Measurements from ENCODE around the gene LRRTM3. TPM values are rescaled to one million over a fixed set of nuclear protein-coding genes. Genes with fewer than 3 reads are reported as not detected.

LRRTM3 gene
- total RNA-seq, 2 donors from 2014 or later, result not detected

DNA sequence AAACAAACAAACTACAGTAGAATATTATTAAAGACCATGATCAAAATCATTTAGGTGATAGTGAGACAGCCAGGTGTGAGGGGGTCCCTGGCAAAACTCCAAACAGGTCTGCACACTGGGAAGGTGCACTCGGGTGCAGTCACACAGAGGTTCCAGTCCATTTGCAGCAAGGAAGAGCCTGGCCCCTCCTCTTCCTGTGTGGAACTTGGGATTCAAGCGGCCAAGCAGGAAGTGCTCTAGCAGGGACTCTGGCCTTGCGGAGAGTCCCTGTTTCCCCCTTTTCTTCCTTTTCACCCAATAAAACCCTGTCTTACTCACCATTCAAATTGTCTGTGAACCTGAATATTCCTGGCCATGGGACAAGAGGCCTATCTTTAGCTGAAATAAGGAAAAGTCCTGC is 181.8 kb downstream of the LRRTM3 start:
- H3K4me3 Mint-ChIP-seq, result no peak overlapping the region
- H3K27ac ChIP-seq (ENCODE audit: low read depth, low read length), result no peak overlapping the region
- no peaks in the 10 kb centered on the region for H3K27me3 ChIP-seq (ENCODE audit: control insufficient read depth, insufficient read depth, low read length, poor library complexity, severe bottlenecking)
- peak; percentile 45 for DNase-seq
- TF ChIP-seq, protein P1, sequence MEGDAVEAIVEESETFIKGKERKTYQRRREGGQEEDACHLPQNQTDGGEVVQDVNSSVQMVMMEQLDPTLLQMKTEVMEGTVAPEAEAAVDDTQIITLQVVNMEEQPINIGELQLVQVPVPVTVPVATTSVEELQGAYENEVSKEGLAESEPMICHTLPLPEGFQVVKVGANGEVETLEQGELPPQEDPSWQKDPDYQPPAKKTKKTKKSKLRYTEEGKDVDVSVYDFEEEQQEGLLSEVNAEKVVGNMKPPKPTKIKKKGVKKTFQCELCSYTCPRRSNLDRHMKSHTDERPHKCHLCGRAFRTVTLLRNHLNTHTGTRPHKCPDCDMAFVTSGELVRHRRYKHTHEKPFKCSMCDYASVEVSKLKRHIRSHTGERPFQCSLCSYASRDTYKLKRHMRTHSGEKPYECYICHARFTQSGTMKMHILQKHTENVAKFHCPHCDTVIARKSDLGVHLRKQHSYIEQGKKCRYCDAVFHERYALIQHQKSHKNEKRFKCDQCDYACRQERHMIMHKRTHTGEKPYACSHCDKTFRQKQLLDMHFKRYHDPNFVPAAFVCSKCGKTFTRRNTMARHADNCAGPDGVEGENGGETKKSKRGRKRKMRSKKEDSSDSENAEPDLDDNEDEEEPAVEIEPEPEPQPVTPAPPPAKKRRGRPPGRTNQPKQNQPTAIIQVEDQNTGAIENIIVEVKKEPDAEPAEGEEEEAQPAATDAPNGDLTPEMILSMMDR (conservative IDR thresholded peaks at IDR 0.05), result no peak
- H3K4me1 Mint-ChIP-seq, result no peaks in the 10 kb centered on the region
- no peaks in the 10 kb centered on the region for H3K36me3 ChIP-seq (ENCODE audit: control insufficient read depth, insufficient read depth, low read length)
- no peaks in the 10 kb centered on the region for H3K9me3 ChIP-seq (ENCODE audit: control insufficient read depth, low read length)
- H3K36me3 Mint-ChIP-seq (ENCODE audit: low read depth), result no peaks in the 10 kb centered on the region
- H3K4me3 ChIP-seq (ENCODE audit: low read length), result no peak overlapping the region
- H3K27ac Mint-ChIP-seq, result no peak overlapping the region
- H3K27me3 Mint-ChIP-seq (ENCODE audit: insufficient read depth), result no peaks in the 10 kb centered on the region
- WGBS, 2 experiments (ENCODE audit: insufficient coverage in 1 of 2, insufficient read length in 1 of 2), result 89 to 100% methylated on average over 2 to 3 of the region's 3 CpGs
- H3K9me3 Mint-ChIP-seq, result no peaks in the 10 kb centered on the region
- no peaks in the 10 kb centered on the region for H3K4me1 ChIP-seq (ENCODE audit: control insufficient read depth, insufficient read depth, low read length)
- H3K9ac ChIP-seq (ENCODE audit: extremely low read depth, low read length, poor library complexity, severe bottlenecking), result no peak overlapping the region

DNA sequence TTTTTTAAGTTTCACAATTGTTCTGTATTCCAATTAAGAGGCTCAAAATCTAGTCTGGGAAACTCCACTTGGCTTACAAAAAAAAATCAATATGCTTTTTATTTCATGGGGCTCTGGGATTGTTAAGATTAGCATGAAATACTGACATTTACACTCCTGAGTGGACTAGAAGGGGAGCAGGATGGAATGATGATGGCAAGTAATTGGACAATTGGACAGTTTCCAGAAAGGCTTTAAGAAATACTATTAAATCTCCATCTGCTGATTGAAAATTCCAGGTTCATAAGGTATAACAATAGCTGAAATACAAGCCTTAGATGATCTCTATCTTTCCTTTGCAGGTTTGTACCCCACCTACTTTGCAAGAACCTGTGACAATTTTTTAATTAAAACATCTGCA is 184.4 kb downstream of the LRRTM3 start:
- Mint-ChIP-seq H3K27ac (no peak overlapping the region), H3K9me3 (no peaks in the 10 kb centered on the region), H3K36me3 (ENCODE audit: low read depth) (no peaks in the 10 kb centered on the region), H3K27me3 (ENCODE audit: insufficient read depth) (no peaks in the 10 kb centered on the region), H3K4me3 (no peak overlapping the region), H3K4me1 (peaks cover 3% of the 10 kb centered on the region)
- Histone ChIP-seq H3K9ac (ENCODE audit: extremely low read depth, low read length, poor library complexity, severe bottlenecking) (no peak overlapping the region), H3K4me3 (ENCODE audit: low read length) (no peak overlapping the region), H3K27me3 (ENCODE audit: control insufficient read depth, insufficient read depth, low read length, poor library complexity, severe bottlenecking) (no peaks in the 10 kb centered on the region), H3K27ac (ENCODE audit: low read depth, low read length) (no peak overlapping the region), H3K36me3 (ENCODE audit: control insufficient read depth, insufficient read depth, low read length) (no peaks in the 10 kb centered on the region), H3K9me3 (ENCODE audit: control insufficient read depth, low read length) (no peaks in the 10 kb centered on the region), H3K4me1 (ENCODE audit: control insufficient read depth, insufficient read depth, low read length) (no peaks in the 10 kb centered on the region)
- DNase-seq, result no peak
- TF ChIP-seq, protein P1 (conservative IDR thresholded peaks at IDR 0.05), result no peak

DNA sequence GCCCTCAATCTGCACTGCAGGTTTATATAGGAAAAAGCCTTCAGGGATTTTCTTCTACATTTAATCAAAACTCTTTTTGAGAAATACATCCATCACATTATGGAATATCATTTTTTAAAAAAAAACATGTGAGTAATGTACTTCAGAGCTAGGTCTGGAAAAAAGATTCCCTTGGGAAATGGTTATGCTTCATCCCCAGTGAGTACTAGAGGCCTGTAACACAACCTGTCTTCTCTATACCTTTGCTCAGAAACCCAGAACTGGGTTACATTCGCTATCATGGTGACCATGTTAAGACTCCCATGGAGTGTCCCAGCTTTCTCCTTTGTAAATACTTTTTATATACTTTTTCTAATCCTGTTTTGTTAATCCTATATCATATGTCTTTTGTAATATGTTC is 186.9 kb downstream of the LRRTM3 start:
- H3K4me3 Mint-ChIP-seq, result no peak overlapping the region
- Histone ChIP-seq H3K4me3 (ENCODE audit: low read length) (no peak overlapping the region), H3K9me3 (ENCODE audit: control insufficient read depth, low read length) (no peaks in the 10 kb centered on the region), H3K27me3 (ENCODE audit: control insufficient read depth, insufficient read depth, low read length, poor library complexity, severe bottlenecking) (no peaks in the 10 kb centered on the region), H3K36me3 (ENCODE audit: control insufficient read depth, insufficient read depth, low read length) (no peaks in the 10 kb centered on the region), H3K27ac (ENCODE audit: low read depth, low read length) (no peak overlapping the region), H3K4me1 (ENCODE audit: control insufficient read depth, insufficient read depth, low read length) (no peaks in the 10 kb centered on the region), H3K9ac (ENCODE audit: extremely low read depth, low read length, poor library complexity, severe bottlenecking) (no peak overlapping the region)
- no peaks in the 10 kb centered on the region for H3K27me3 Mint-ChIP-seq (ENCODE audit: insufficient read depth)
- no peak for DNase-seq
- H3K36me3 Mint-ChIP-seq (ENCODE audit: low read depth), result no peaks in the 10 kb centered on the region
- peaks cover 3% of the 10 kb centered on the region for H3K4me1 Mint-ChIP-seq
- H3K9me3 Mint-ChIP-seq, result no peaks in the 10 kb centered on the region
- TF ChIP-seq, protein P1 (conservative IDR thresholded peaks at IDR 0.05), result no peak
- H3K27ac Mint-ChIP-seq, result no peak overlapping the region
- 96% methylated on average over 1 of the region's 1 CpG; no CpG with 5 or more reads in 1 of the 2 experiments for WGBS, 2 experiments (ENCODE audit: insufficient coverage in 1 of 2, insufficient read length in 1 of 2)
